GM21529 (cell line): Measurements from ENCODE around the gene CHAT.
A peak's percentile ranks its signal among the peaks of the same experiment; 100 is the strongest.

Experiments
- ATAC-seq: cut with Tn5 transposase; IDR thresholded peaks from one replicate; pipeline ENCODE4 v1.9.1; 2021; ENCODE audit not compliant: unreplicated experiment

CHAT gene

GRCh38 chr10:49613882-49614241 lies at the start of gene CHAT:
TSS of gene CHAT (plus strand) at chr10:49614037. CDS start at chr10:49614190, 153 bp downstream.
- no peak for ATAC-seq

GRCh38 chr10:49564461-49565009 lies 49.3 kb upstream of the CHAT start:
- no peak for ATAC-seq

- peak; percentile 18 for ATAC-seq
Observed at GRCh38 chr10:49567810-49568209, 46.0 kb upstream of the CHAT start.

GRCh38 chr10:49568235-49568634 lies 45.6 kb upstream of the CHAT start:
- peak; percentile 78 for ATAC-seq

GRCh38 chr10:49569031-49569631 lies 44.7 kb upstream of the CHAT start:
- ATAC-seq = no peak

- ATAC-seq = no peak
Observed at GRCh38 chr10:49571388-49571787, 42.4 kb upstream of the CHAT start.

GRCh38 chr10:49572594-49573114 lies 41.2 kb upstream of the CHAT start:
- ATAC-seq = no peak

- no peak for ATAC-seq
Observed at GRCh38 chr10:49575489-49576072, 38.3 kb upstream of the CHAT start.

- no peak for ATAC-seq
Observed at GRCh38 chr10:49577182-49577925, 36.5 kb upstream of the CHAT start.

GRCh38 chr10:49578392-49578791 lies 35.4 kb upstream of the CHAT start:
- no peak for ATAC-seq

- no peak for ATAC-seq
Observed at GRCh38 chr10:49579621-49580020, 34.2 kb upstream of the CHAT start.

- ATAC-seq = no peak
Observed at GRCh38 chr10:49585387-49585786, 28.4 kb upstream of the CHAT start.

- no peak for ATAC-seq
Observed at GRCh38 chr10:49587981-49588380, 25.9 kb upstream of the CHAT start.

- ATAC-seq = peak; percentile 77
Observed at GRCh38 chr10:49592726-49593563, 20.9 kb upstream of the CHAT start.

- no peak for ATAC-seq
Observed at GRCh38 chr10:49593564-49593875, 20.3 kb upstream of the CHAT start.

- ATAC-seq = no peak
Observed at GRCh38 chr10:49593998-49594397, 19.8 kb upstream of the CHAT start.

GRCh38 chr10:49594594-49594993 lies 19.2 kb upstream of the CHAT start:
- no peak for ATAC-seq

GRCh38 chr10:49595003-49595712 lies 18.7 kb upstream of the CHAT start:
- ATAC-seq = no peak

GRCh38 chr10:49595713-49596492 lies 17.9 kb upstream of the CHAT start:
- no peak for ATAC-seq

- no peak for ATAC-seq
Observed at GRCh38 chr10:49596493-49596809, 17.4 kb upstream of the CHAT start.
